ENCODE data around the gene LMX1B. TPM values are rescaled to one million over a fixed set of nuclear protein-coding genes. Genes with fewer than 3 reads are reported as not detected.

The LMX1B gene
- total RNA-seq, 1 donor from 2014 or later, result 0.21 TPM

- TF ChIP-seq CTCF (IDR thresholded peaks at IDR 0.05), result no peak
- H3K9me3 ChIP-seq, result no peaks in the 10 kb centered on the region
- peaks cover 7% of the 10 kb centered on the region for H3K4me1 ChIP-seq
- H3K27me3 ChIP-seq (ENCODE audit: low read depth), result peaks cover 89% of the 10 kb centered on the region
- no peak overlapping the region for H3K27ac ChIP-seq
- H3K4me3 ChIP-seq, result no peak overlapping the region
- DNase-seq (no peak), ATAC-seq (no peak)
- intact Hi-C loops (cut with DNase I), result no loop called here
- no peaks in the 10 kb centered on the region for H3K36me3 ChIP-seq
These were observed 59.0 kb downstream of the LMX1B start for GRCh38 chr9:126672634-126673284.

- TF ChIP-seq CTCF (IDR thresholded peaks at IDR 0.05), result no peak
- intact Hi-C loops (cut with DNase I), result no loop called here
- peaks cover 86% of the 10 kb centered on the region for H3K27me3 ChIP-seq (ENCODE audit: low read depth)
- ATAC-seq (no peak), DNase-seq (no peak)
- no peak overlapping the region for H3K27ac ChIP-seq
- H3K9me3 ChIP-seq, result no peaks in the 10 kb centered on the region
- no peak overlapping the region for H3K4me3 ChIP-seq
- H3K36me3 ChIP-seq, result no peaks in the 10 kb centered on the region
- peaks cover 7% of the 10 kb centered on the region for H3K4me1 ChIP-seq
These were observed 60.1 kb downstream of the LMX1B start for GRCh38 chr9:126673689-126674364.

- Histone ChIP-seq H3K4me1 (peaks cover 7% of the 10 kb centered on the region), H3K36me3 (no peaks in the 10 kb centered on the region), H3K9me3 (no peaks in the 10 kb centered on the region), H3K4me3 (no peak overlapping the region), H3K27me3 (ENCODE audit: low read depth) (peaks cover 84% of the 10 kb centered on the region), H3K27ac (no peak overlapping the region)
- no peak for TF ChIP-seq CTCF (IDR thresholded peaks at IDR 0.05)
- DNase-seq, result no peak
- intact Hi-C loops (cut with DNase I), result no loop called here
- ATAC-seq, result no peak
These were observed 60.8 kb downstream of the LMX1B start for GRCh38 chr9:126674365-126675146.

GRCh38 chr9:126675147-126675467 is 61.4 kb downstream of the LMX1B start:
- Histone ChIP-seq H3K36me3 (no peaks in the 10 kb centered on the region), H3K27ac (no peak overlapping the region), H3K27me3 (ENCODE audit: low read depth) (peaks cover 83% of the 10 kb centered on the region), H3K4me1 (peaks cover 7% of the 10 kb centered on the region), H3K4me3 (no peak overlapping the region), H3K9me3 (no peaks in the 10 kb centered on the region)
- TF ChIP-seq CTCF (IDR thresholded peaks at IDR 0.05), result no peak
- DNase-seq (no peak), ATAC-seq (no peak)
- intact Hi-C loops (cut with DNase I), result no loop called here

GRCh38 chr9:126676102-126676684 is 62.5 kb downstream of the LMX1B start:
- no peak for ATAC-seq
- Histone ChIP-seq H3K36me3 (no peaks in the 10 kb centered on the region), H3K9me3 (no peaks in the 10 kb centered on the region), H3K4me3 (no peak overlapping the region), H3K27ac (no peak overlapping the region), H3K27me3 (ENCODE audit: low read depth) (peaks cover 83% of the 10 kb centered on the region), H3K4me1 (peaks cover 5% of the 10 kb centered on the region)
- intact Hi-C loops (cut with DNase I), result no loop called here
- no peak for DNase-seq
- no peak for TF ChIP-seq CTCF (IDR thresholded peaks at IDR 0.05)
